ENCODE data around the gene OASL. TPM values are rescaled to one million over a fixed set of nuclear protein-coding genes. Genes with fewer than 3 reads are reported as not detected.

The OASL gene
- total and polyA plus RNA-seq, 10 of the 15 experiments (the other 5 are each of a cell fraction or from before 2014, with no cell fraction given) = 2.3 to 9.1 (median 2.7) TPM

GRCh38 chr12:121080909-121081308 is 41.9 kb upstream of the OASL start:
- Histone ChIP-seq H3K27ac (ENCODE audit: control insufficient read depth, insufficient read depth) (no peak overlapping the region), H3K36me3 (ENCODE audit: control insufficient read depth in 2 of 2, insufficient read depth in 2 of 2, low read length in 1 of 2) (no peaks in the 10 kb centered on the region), H3K9ac (ENCODE audit: control insufficient read depth, insufficient read depth, low read length) (no peak overlapping the region), H3K9me3 (replicated peaks; ENCODE audit: control insufficient read depth, insufficient read depth, low read length) (no peaks in the 10 kb centered on the region), H3K4me1 (ENCODE audit: control insufficient read depth, insufficient read depth, low read length) (no peaks in the 10 kb centered on the region), H3K4me3 (no peak overlapping the region), H3K27me3 (replicated peaks in 1 of 2; ENCODE audit: control insufficient read depth in 2 of 2, insufficient read depth in 2 of 2, low read length in 1 of 2) (no peaks in the 10 kb centered on the region; a peak in 2 of 4 replicates), H3K4me2 (ENCODE audit: control insufficient read depth, insufficient read depth) (no peak overlapping the region), H2AFZ (ENCODE audit: control insufficient read depth, low read depth, low read length) (no peak overlapping the region), H4K20me1 (ENCODE audit: control insufficient read depth, insufficient read depth) (no peaks in the 10 kb centered on the region), H3K79me2 (ENCODE audit: control insufficient read depth, insufficient read depth, low read length) (no peaks in the 10 kb centered on the region)
- CTCF ChIA-PET = interaction anchor here (0.6 to 1.6 kb wide), 3 partner anchors 12 to 139 kb away, joined by 3 read pairs; no protein-coding TSS in a partner anchor
- ATAC-seq = no peak
- POLR2A ChIA-PET = no interaction called here
- 92% methylated on average over 2 of the region's 2 CpGs for WGBS (ENCODE audit: insufficient coverage, insufficient replicate concordance, low lambda C conversion rate, missing lambda C conversion rate)
- no TSS peak for BruUV-seq (replicated peaks)
- SMC1A ChIA-PET (ENCODE audit: uncharacterized antibody, unreplicated experiment) = no interaction called here
- intact Hi-C loops (cut with micrococcal nuclease; ENCODE audit: unreplicated experiment) (no loop called here), in situ Hi-C loops (cut with MboI) (no loop called here)
- FAIRE-seq = no peak
- DNase-seq (ENCODE audit: low read depth, low spot score) = no peak
- no peak for TF ChIP-seq HCFC1 (IDR thresholded peaks at IDR 0.05; ENCODE audit: low read length)
- TF ChIP-seq EGR1 (IDR thresholded peaks at IDR 0.05; ENCODE audit: borderline replicate concordance in 1 of 2, low read depth in 2 of 2, low read length in 2 of 2) = no peak
- TF ChIP-seq POLR2A (IDR thresholded peaks at IDR 0.05; ENCODE audit: low read depth, low read length) = no peak
- RAD21 ChIA-PET (ENCODE audit: unreplicated experiment) = no interaction called here

- H3K27me3 ChIP-seq (replicated peaks in 1 of 2; ENCODE audit: control insufficient read depth in 2 of 2, insufficient read depth in 2 of 2, low read length in 1 of 2) = no peaks in the 10 kb centered on the region; a peak in 2 of 4 replicates
- no peak overlapping the region for H3K4me3 ChIP-seq
- H3K4me2 ChIP-seq (ENCODE audit: control insufficient read depth, insufficient read depth) = no peak overlapping the region
- TF ChIP-seq MAX (IDR thresholded peaks at IDR 0.05; ENCODE audit: low read depth, low read length) (no peak), USF1 (IDR thresholded peaks at IDR 0.05; ENCODE audit: borderline replicate concordance, extremely low read length, insufficient read depth, low read depth, low read length) (no peak), SUZ12 (IDR thresholded peaks at IDR 0.05; ENCODE audit: unreplicated experiment) (no peak), CREM (IDR thresholded peaks at IDR 0.05; ENCODE audit: low read depth) (no peak), BCL3 (IDR thresholded peaks at IDR 0.05; ENCODE audit: borderline replicate concordance, insufficient read depth, low read depth, low read length, poor library complexity, severe bottlenecking) (no peak), TBL1XR1 (IDR thresholded peaks at IDR 0.05; ENCODE audit: low read depth, low read length) (no peak), NRF1 (conservative IDR thresholded peaks at IDR 0.05; ENCODE audit: low read depth, low read length) (no peak), KDM1A (IDR thresholded peaks at IDR 0.05; ENCODE audit: borderline replicate concordance) (no peak), ZNF384 (IDR thresholded peaks at IDR 0.05; ENCODE audit: borderline replicate concordance, low read depth, low read length) (no peak)
- 55% methylated on average over 13 of the region's 13 CpGs for WGBS (ENCODE audit: insufficient coverage, insufficient replicate concordance, low lambda C conversion rate, missing lambda C conversion rate)
- no peak overlapping the region for H3K9ac ChIP-seq (ENCODE audit: control insufficient read depth, insufficient read depth, low read length)
- ChIA-PET SMC1A (ENCODE audit: uncharacterized antibody, unreplicated experiment) (no interaction called here), RAD21 (ENCODE audit: unreplicated experiment) (no interaction called here), POLR2A (interaction anchor here (1.1 kb wide), 1 partner anchor 15 kb away, joined by 4 read pairs; no protein-coding TSS in a partner anchor), CTCF (interaction anchor here (1.4 to 1.5 kb wide), 2 partner anchors 16 to 20 kb away, joined by 3 to 6 read pairs; no protein-coding TSS in a partner anchor)
- no peak overlapping the region for H2AFZ ChIP-seq (ENCODE audit: control insufficient read depth, low read depth, low read length)
- H3K9me3 ChIP-seq (replicated peaks; ENCODE audit: control insufficient read depth, insufficient read depth, low read length) = no peaks in the 10 kb centered on the region
- H3K36me3 ChIP-seq (ENCODE audit: control insufficient read depth in 2 of 2, insufficient read depth in 2 of 2, low read length in 1 of 2) = no peaks in the 10 kb centered on the region
- no peaks in the 10 kb centered on the region for H4K20me1 ChIP-seq (ENCODE audit: control insufficient read depth, insufficient read depth)
- FAIRE-seq (no peak), DNase-seq (ENCODE audit: low read depth, low spot score) (no peak), ATAC-seq (no peak)
- no TSS peak for BruUV-seq (replicated peaks)
- no peak overlapping the region for H3K27ac ChIP-seq (ENCODE audit: control insufficient read depth, insufficient read depth)
- no peaks in the 10 kb centered on the region for H3K79me2 ChIP-seq (ENCODE audit: control insufficient read depth, insufficient read depth, low read length)
- intact Hi-C loops (cut with micrococcal nuclease; ENCODE audit: unreplicated experiment) = no loop called here
- H3K4me1 ChIP-seq (ENCODE audit: control insufficient read depth, insufficient read depth, low read length) = no peaks in the 10 kb centered on the region
- in situ Hi-C loops (cut with MboI) = no loop called here
These were observed 40.8 kb upstream of the OASL start for GRCh38 chr12:121079736-121080272.

All from GM12878 (cell line).